ENCODE data around the gene ZNF792.

ZNF792 gene

GRCh38 chr19:34990578-34991192 is 26.7 kb upstream of the ZNF792 start:
- no peak for DNase-seq (ENCODE audit: low read depth, low spot score)
- H3K4me3 ChIP-seq (ENCODE audit: low read depth, low read length), result no peak overlapping the region
- no peak for TF ChIP-seq CTCF (IDR thresholded peaks at IDR 0.05; ENCODE audit: low read depth, low read length)
- in situ Hi-C loops (cut with HindIII; ENCODE audit: low sequenced_read_pairs), result no loop called here

GRCh38 chr19:34989298-34989697 is 25.3 kb upstream of the ZNF792 start:
- no peak for DNase-seq (ENCODE audit: low read depth, low spot score)
- in situ Hi-C loops (cut with HindIII; ENCODE audit: low sequenced_read_pairs), result no loop called here
- no peak overlapping the region for H3K4me3 ChIP-seq (ENCODE audit: low read depth, low read length)
- no peak for TF ChIP-seq CTCF (IDR thresholded peaks at IDR 0.05; ENCODE audit: low read depth, low read length)

- TF ChIP-seq CTCF (IDR thresholded peaks at IDR 0.05; ENCODE audit: low read depth, low read length), result no peak
- in situ Hi-C loops (cut with HindIII; ENCODE audit: low sequenced_read_pairs), result no loop called here
- H3K4me3 ChIP-seq (ENCODE audit: low read depth, low read length), result no peak overlapping the region
- DNase-seq (ENCODE audit: low read depth, low spot score), result no peak
Measured at GRCh38 chr19:34988119-34988518, 24.1 kb upstream of the ZNF792 start.

- no peak overlapping the region for H3K4me3 ChIP-seq (ENCODE audit: low read depth, low read length)
- in situ Hi-C loops (cut with HindIII; ENCODE audit: low sequenced_read_pairs), result no loop called here
- TF ChIP-seq CTCF (IDR thresholded peaks at IDR 0.05; ENCODE audit: low read depth, low read length), result no peak
- no peak for DNase-seq (ENCODE audit: low read depth, low spot score)
Measured at GRCh38 chr19:34985249-34986022, 21.4 kb upstream of the ZNF792 start.

GRCh38 chr19:34984287-34984686 is 20.3 kb upstream of the ZNF792 start:
- DNase-seq (ENCODE audit: low read depth, low spot score), result no peak
- H3K4me3 ChIP-seq (ENCODE audit: low read depth, low read length), result no peak overlapping the region
- in situ Hi-C loops (cut with HindIII; ENCODE audit: low sequenced_read_pairs), result no loop called here
- TF ChIP-seq CTCF (IDR thresholded peaks at IDR 0.05; ENCODE audit: low read depth, low read length), result no peak

GRCh38 chr19:34983786-34984185 is 19.8 kb upstream of the ZNF792 start:
- no peak overlapping the region for H3K4me3 ChIP-seq (ENCODE audit: low read depth, low read length)
- in situ Hi-C loops (cut with HindIII; ENCODE audit: low sequenced_read_pairs), result no loop called here
- DNase-seq (ENCODE audit: low read depth, low spot score), result no peak
- TF ChIP-seq CTCF (IDR thresholded peaks at IDR 0.05; ENCODE audit: low read depth, low read length), result no peak
